ENCODE measurements around the gene BCAS3. TPM values are rescaled to one million over a fixed set of nuclear protein-coding genes. Genes with fewer than 3 reads are reported as not detected.

BCAS3 gene
- total RNA-seq, 2 experiments from 2014 or later, result 20.1 to 31.8 TPM

DNA sequence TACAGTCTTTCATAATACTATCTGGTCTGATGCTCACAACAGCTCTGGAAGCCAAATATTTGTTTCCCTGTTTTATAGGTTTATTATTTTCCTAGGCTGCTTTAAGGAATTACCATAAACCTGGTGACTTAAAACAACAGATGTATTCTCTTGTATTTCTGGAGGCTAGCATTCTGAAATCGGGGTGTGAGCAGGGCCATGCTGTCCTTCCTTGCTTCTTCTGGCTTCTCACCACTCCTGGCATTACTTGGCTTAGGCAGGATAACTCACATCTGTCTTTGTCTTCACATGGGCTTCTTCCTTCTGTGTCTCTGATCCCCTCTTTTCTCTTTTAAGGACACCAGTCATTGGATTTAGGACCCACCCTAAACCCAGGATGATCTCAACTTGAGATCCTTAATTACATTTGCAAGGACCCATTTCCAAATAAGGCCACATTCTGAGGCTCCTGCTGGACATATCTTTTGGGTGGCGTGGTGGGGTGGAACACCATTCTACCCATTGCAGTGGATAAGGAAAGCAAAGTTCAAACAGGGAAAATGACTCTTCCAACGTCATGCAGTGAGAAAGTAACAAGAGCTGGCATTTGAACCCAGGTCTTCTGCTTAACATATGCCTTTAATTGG lies 682.8 kb downstream of the BCAS3 start:
- intact Hi-C loops (cut with DNase I, micrococcal nuclease), result no loop called here
- Mint-ChIP-seq H3K27me3 (no peaks in the 10 kb centered on the region), H3K27ac (no peak overlapping the region), H3K9me3 (no peaks in the 10 kb centered on the region), H3K4me3 (no peak overlapping the region), H3K36me3 (ENCODE audit: low read depth) (no peaks in the 10 kb centered on the region), H3K4me1 (ENCODE audit: low read depth) (no peaks in the 10 kb centered on the region)
- Histone ChIP-seq H3K9me3 (ENCODE audit: control insufficient read depth in 1 of 2, insufficient read depth in 1 of 2, low read length in 2 of 2) (no peaks in the 10 kb centered on the region), H3K36me3 (ENCODE audit: insufficient read depth, low read length) (no peaks in the 10 kb centered on the region), H3K4me1 (ENCODE audit: insufficient read depth, low read length) (no peaks in the 10 kb centered on the region), H3K27me3 (ENCODE audit: control insufficient read depth in 1 of 2, insufficient read depth in 2 of 2, low read length in 2 of 2) (no peaks in the 10 kb centered on the region), H3K27ac (ENCODE audit: low read depth in 1 of 2, low read length in 2 of 2) (no peak overlapping the region), H3K4me3 (ENCODE audit: low read length) (no peak overlapping the region)
- TF ChIP-seq, protein P1, sequence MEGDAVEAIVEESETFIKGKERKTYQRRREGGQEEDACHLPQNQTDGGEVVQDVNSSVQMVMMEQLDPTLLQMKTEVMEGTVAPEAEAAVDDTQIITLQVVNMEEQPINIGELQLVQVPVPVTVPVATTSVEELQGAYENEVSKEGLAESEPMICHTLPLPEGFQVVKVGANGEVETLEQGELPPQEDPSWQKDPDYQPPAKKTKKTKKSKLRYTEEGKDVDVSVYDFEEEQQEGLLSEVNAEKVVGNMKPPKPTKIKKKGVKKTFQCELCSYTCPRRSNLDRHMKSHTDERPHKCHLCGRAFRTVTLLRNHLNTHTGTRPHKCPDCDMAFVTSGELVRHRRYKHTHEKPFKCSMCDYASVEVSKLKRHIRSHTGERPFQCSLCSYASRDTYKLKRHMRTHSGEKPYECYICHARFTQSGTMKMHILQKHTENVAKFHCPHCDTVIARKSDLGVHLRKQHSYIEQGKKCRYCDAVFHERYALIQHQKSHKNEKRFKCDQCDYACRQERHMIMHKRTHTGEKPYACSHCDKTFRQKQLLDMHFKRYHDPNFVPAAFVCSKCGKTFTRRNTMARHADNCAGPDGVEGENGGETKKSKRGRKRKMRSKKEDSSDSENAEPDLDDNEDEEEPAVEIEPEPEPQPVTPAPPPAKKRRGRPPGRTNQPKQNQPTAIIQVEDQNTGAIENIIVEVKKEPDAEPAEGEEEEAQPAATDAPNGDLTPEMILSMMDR (IDR thresholded peaks at IDR 0.05), result no peak
- CTCF ChIA-PET, result no interaction called here
- ATAC-seq (ENCODE audit: poor library complexity), result no peak
- no peak for DNase-seq
- POLR2A ChIA-PET, result interaction anchor here (0.6 kb wide), 1 partner anchor 138 kb away, joined by 3 read pairs; no protein-coding TSS in a partner anchor

DNA sequence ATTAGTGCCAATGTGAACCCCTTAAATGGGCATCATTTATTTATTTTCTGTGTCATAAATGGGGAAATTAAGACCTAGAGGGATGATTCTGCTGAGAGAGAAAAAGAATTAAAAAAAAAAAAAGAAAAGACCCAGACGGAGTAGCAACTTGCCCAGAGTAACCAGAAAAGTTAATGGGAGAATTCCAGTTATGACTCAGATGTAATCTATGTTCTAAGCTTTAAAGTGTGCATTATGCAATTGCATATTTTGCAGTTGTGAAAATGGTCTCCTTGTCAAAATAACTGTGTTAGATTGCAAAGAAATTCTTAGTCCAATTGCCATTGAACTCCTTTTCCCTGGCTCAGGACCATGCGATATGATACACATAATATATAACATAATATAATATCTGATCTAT lies 683.4 kb downstream of the BCAS3 start:
- ATAC-seq (ENCODE audit: poor library complexity) (no peak), DNase-seq (no peak)
- no peak overlapping the region for H3K27ac Mint-ChIP-seq
- H3K27ac ChIP-seq (ENCODE audit: low read depth in 1 of 2, low read length in 2 of 2), result no peak overlapping the region
- no peaks in the 10 kb centered on the region for H3K36me3 ChIP-seq (ENCODE audit: insufficient read depth, low read length)
- ChIA-PET POLR2A (interaction anchor here (0.6 kb wide), 1 partner anchor 139 kb away, joined by 3 read pairs; no protein-coding TSS in a partner anchor), CTCF (no interaction called here)
- H3K27me3 ChIP-seq (ENCODE audit: control insufficient read depth in 1 of 2, insufficient read depth in 2 of 2, low read length in 2 of 2), result no peaks in the 10 kb centered on the region
- H3K9me3 ChIP-seq (ENCODE audit: control insufficient read depth in 1 of 2, insufficient read depth in 1 of 2, low read length in 2 of 2), result no peaks in the 10 kb centered on the region
- H3K36me3 Mint-ChIP-seq (ENCODE audit: low read depth), result no peaks in the 10 kb centered on the region
- no peaks in the 10 kb centered on the region for H3K4me1 Mint-ChIP-seq (ENCODE audit: low read depth)
- no peak overlapping the region for H3K4me3 ChIP-seq (ENCODE audit: low read length)
- intact Hi-C loops (cut with DNase I, micrococcal nuclease), result no loop called here
- no peak overlapping the region for H3K4me3 Mint-ChIP-seq
- no peaks in the 10 kb centered on the region for H3K4me1 ChIP-seq (ENCODE audit: insufficient read depth, low read length)
- H3K27me3 Mint-ChIP-seq, result no peaks in the 10 kb centered on the region
- TF ChIP-seq, protein P1 (IDR thresholded peaks at IDR 0.05), result no peak
- no peaks in the 10 kb centered on the region for H3K9me3 Mint-ChIP-seq

DNA sequence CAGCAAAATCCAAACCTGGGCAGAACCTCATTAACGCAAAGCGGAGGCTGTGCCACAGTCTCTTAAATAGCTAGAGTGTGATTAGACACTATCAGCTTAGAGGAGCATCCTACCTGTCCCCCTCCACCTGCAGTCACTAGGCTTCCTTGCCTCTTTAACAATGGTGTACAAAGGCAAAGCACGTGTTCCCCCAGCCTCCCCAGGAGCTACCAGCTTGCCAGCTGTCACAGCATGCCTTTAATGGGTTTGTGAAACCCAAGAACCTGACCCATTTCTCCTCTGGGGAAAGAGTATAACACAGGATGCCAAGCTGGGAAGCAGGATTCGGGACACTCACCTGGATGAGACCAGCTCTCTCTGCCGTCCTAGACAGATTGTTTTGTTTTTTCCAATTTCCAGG lies 684.7 kb downstream of the BCAS3 start:
- Mint-ChIP-seq H3K4me3 (no peak overlapping the region), H3K27me3 (no peaks in the 10 kb centered on the region), H3K36me3 (ENCODE audit: low read depth) (peaks cover 5% of the 10 kb centered on the region), H3K4me1 (ENCODE audit: low read depth) (no peaks in the 10 kb centered on the region), H3K9me3 (no peaks in the 10 kb centered on the region), H3K27ac (no peak overlapping the region)
- POLR2A ChIA-PET, result no interaction called here
- Histone ChIP-seq H3K27ac (ENCODE audit: low read depth in 1 of 2, low read length in 2 of 2) (no peak overlapping the region), H3K9me3 (ENCODE audit: control insufficient read depth in 1 of 2, insufficient read depth in 1 of 2, low read length in 2 of 2) (no peaks in the 10 kb centered on the region), H3K27me3 (ENCODE audit: control insufficient read depth in 1 of 2, insufficient read depth in 2 of 2, low read length in 2 of 2) (no peaks in the 10 kb centered on the region), H3K4me1 (ENCODE audit: insufficient read depth, low read length) (no peaks in the 10 kb centered on the region), H3K4me3 (ENCODE audit: low read length) (no peak overlapping the region), H3K36me3 (ENCODE audit: insufficient read depth, low read length) (no peaks in the 10 kb centered on the region)
- DNase-seq (no peak), ATAC-seq (ENCODE audit: poor library complexity) (no peak)
- CTCF ChIA-PET, result no interaction called here
- TF ChIP-seq, protein P1 (IDR thresholded peaks at IDR 0.05), result no peak
- intact Hi-C loops (cut with DNase I, micrococcal nuclease), result no loop called here
